Measurements from ENCODE around the gene ECM2. TPM values are rescaled to one million over a fixed set of nuclear protein-coding genes. Genes with fewer than 3 reads are reported as not detected.

ECM2 gene
- total and polyA plus RNA-seq, 2 of the 8 experiments (the other 6 are each of a cell fraction or from before 2014, with no cell fraction given), result not detected

- H3K27me3 ChIP-seq (replicated peaks in 1 of 4; ENCODE audit: control insufficient read depth in 3 of 4, extremely low read depth in 1 of 4, insufficient read depth in 3 of 4, low read length in 3 of 4), result no peaks in the 10 kb centered on the region
- H3K23me2 ChIP-seq (ENCODE audit: low read depth, low read length), result no peaks in the 10 kb centered on the region
- H3K27ac ChIP-seq (ENCODE audit: low read depth, low read length), result no peak overlapping the region
- H4K91ac ChIP-seq (replicated peaks; ENCODE audit: insufficient read length, low read length), result no peak overlapping the region
- H2BK120ac ChIP-seq (replicated peaks; ENCODE audit: low read depth, low read length), result no peak overlapping the region
- H2BK20ac ChIP-seq (ENCODE audit: low read length), result 0 out of 2 replicates have a peak overlapping the region, but pooled peaks have one; percentile 19
- H3K4me2 ChIP-seq (ENCODE audit: insufficient read depth in 1 of 2, low read depth in 2 of 2, low read length in 2 of 2), result no peak overlapping the region
- no peak overlapping the region for H3K14ac ChIP-seq (ENCODE audit: insufficient read length)
- H2BK15ac ChIP-seq (ENCODE audit: low read length), result no peak overlapping the region
- peaks cover 0 to 7% (median 1%) of the 10 kb centered on the region in 4 experiments; a peak in 2 of 7 replicates for H3K4me1 ChIP-seq (replicated peaks in 1 of 4; ENCODE audit: control insufficient read depth in 3 of 4, insufficient read depth in 4 of 4, low read length in 3 of 4)
- no peak overlapping the region for H4K8ac ChIP-seq (ENCODE audit: extremely low read depth, insufficient read depth, low read length)
- H3K18ac ChIP-seq (ENCODE audit: extremely low read depth, low read length), result no peak overlapping the region
- no peaks in the 10 kb centered on the region for H4K20me1 ChIP-seq (replicated peaks in 1 of 2; ENCODE audit: control insufficient read depth in 1 of 2, insufficient read depth in 2 of 2, low read length in 2 of 2)
- no peak overlapping the region for H3K9ac ChIP-seq (replicated peaks in 1 of 4; ENCODE audit: extremely low read depth in 1 of 4, low read depth in 3 of 4, low read length in 3 of 4)
- no peaks in the 10 kb centered on the region for H3K9me3 ChIP-seq (ENCODE audit: insufficient read depth in 2 of 2, low read depth in 1 of 2, low read length in 1 of 2)
- FAIRE-seq, result no peak
- H2BK5ac ChIP-seq (ENCODE audit: low read depth, low read length), result no peak overlapping the region
- H2AK5ac ChIP-seq (ENCODE audit: low read depth, low read length), result no peak overlapping the region
- POLR2A ChIA-PET (ENCODE audit: partially characterized antibody), result no interaction called here
- H3K79me1 ChIP-seq (ENCODE audit: low read depth, low read length), result no peaks in the 10 kb centered on the region; the same call in 1 of the 2 replicates
- H3K23ac ChIP-seq (ENCODE audit: insufficient read length), result no peak overlapping the region
- no peak overlapping the region for H3K4ac ChIP-seq (replicated peaks; ENCODE audit: insufficient read length, low read depth, low read length)
- H4K5ac ChIP-seq (ENCODE audit: insufficient read length, low read depth, low read length), result no peak overlapping the region
- no peak overlapping the region for H2BK12ac ChIP-seq (ENCODE audit: low read depth, low read length)
- 91% methylated on average over 5 of the region's 5 CpGs; no CpG with 5 or more reads in 1 of the 2 experiments for WGBS, 2 experiments (ENCODE audit: extremely low coverage in 1 of 2, insufficient coverage in 1 of 2, insufficient read length in 1 of 2, insufficient replicate concordance in 2 of 2, low coverage in 1 of 2, low lambda C conversion rate in 2 of 2, missing lambda C conversion rate in 1 of 2)
- no peak overlapping the region for H2AFZ ChIP-seq (ENCODE audit: low read length)
- H3K36me3 ChIP-seq (ENCODE audit: control insufficient read depth in 2 of 4, insufficient read depth in 4 of 4, low read length in 3 of 4), result no peaks in the 10 kb centered on the region
- H3K56ac ChIP-seq (replicated peaks; ENCODE audit: insufficient read length, low read depth, low read length), result no peak overlapping the region
- no peak for DNase-seq (ENCODE audit: low read depth in 1 of 2, low spot score in 2 of 2)
- H3K4me3 ChIP-seq (ENCODE audit: extremely low read depth in 1 of 4, insufficient read depth in 2 of 4, low read depth in 3 of 4, low read length in 4 of 4), result no peak overlapping the region
- CTCF ChIA-PET (ENCODE audit: partially characterized antibody), result interaction anchor here (1.3 kb wide), 1 partner anchor 19 kb away, joined by 7 read pairs; no protein-coding TSS in a partner anchor
- no peaks in the 10 kb centered on the region for H3K79me2 ChIP-seq (ENCODE audit: control insufficient read depth in 1 of 2, insufficient read depth in 2 of 2, low read length in 2 of 2)
- TF ChIP-seq POLR2A (IDR thresholded peaks at IDR 0.05; ENCODE audit: control extremely low read depth in 1 of 2, low read depth in 2 of 2, low read length in 2 of 2) (no peak), JUND (IDR thresholded peaks at IDR 0.05; ENCODE audit: low read length) (no peak), CHD2 (IDR thresholded peaks at IDR 0.05; ENCODE audit: low read length) (no peak), CREB1 (IDR thresholded peaks at IDR 0.05) (no peak), TBP (IDR thresholded peaks at IDR 0.05; ENCODE audit: low read depth, low read length) (no peak), RNF2 (IDR thresholded peaks at IDR 0.05; ENCODE audit: borderline replicate concordance, low read depth, low read length, missing control alignments, poor library complexity, severe bottlenecking) (no peak)
Observed at GRCh38 chr9:92483627-92484545, 51.9 kb downstream of the ECM2 start.
